Fibroblast of pulmonary artery (primary cell): ENCODE data around the gene SCYGR4.

Experiments used
- DNase-seq: peaks from one replicate; pipeline ENCODE4 v3.0.0-alpha.2; 2010; ENCODE audit warnings: low read depth
- H3K4me3 ChIP-seq: replicated peaks from 2 replicates; pipeline ENCODE4 v1.5.1; 2011; ENCODE audit warnings: low read depth, mild to moderate bottlenecking, control low read depth, low read length, moderate library complexity
- CTCF ChIP-seq: IDR thresholded peaks from 2 replicates; pipeline ENCODE4 v1.5.1; 2011; ENCODE audit warnings: mild to moderate bottlenecking, control low read depth, low read length, inconsistent platforms; ENCODE audit errors: missing control alignments

SCYGR4 gene

GRCh38 chr2:227612546-227613271, 4.6 kb upstream of the SCYGR4 start:
- no peak for TF ChIP-seq CTCF
- DNase-seq: no peak

GRCh38 chr2:227613272-227613660, 4.0 kb upstream of the SCYGR4 start:
- DNase-seq: no peak
- no peak for TF ChIP-seq CTCF
- no peak overlapping the region for H3K4me3 ChIP-seq

More at GRCh38 chr2:227612546-227613271, 4.6 kb upstream of the SCYGR4 start:
- no peak overlapping the region for H3K4me3 ChIP-seq

- no peak for TF ChIP-seq CTCF
- no peak overlapping the region for H3K4me3 ChIP-seq
- no peak for DNase-seq
These were observed 3.1 kb upstream of the SCYGR4 start for GRCh38 chr2:227614246-227614645.

GRCh38 chr2:227614740-227615139, 2.6 kb upstream of the SCYGR4 start, which contains the start of gene SCYGR3:
SCYGR3 (minus strand) TSS chr2:227614840; CDS start chr2:227614840, 0 bp downstream.
- no peak for TF ChIP-seq CTCF
- no peak within 1 kb of the TSS for H3K4me3 ChIP-seq
- DNase-seq: no peak

- no peak overlapping the region for H3K4me3 ChIP-seq
- TF ChIP-seq CTCF: no peak
- DNase-seq: no peak
These were observed 2.1 kb upstream of the SCYGR4 start for GRCh38 chr2:227615181-227615580.

- no peak overlapping the region for H3K4me3 ChIP-seq
- no peak for TF ChIP-seq CTCF
- no peak for DNase-seq
These were observed 1.4 kb upstream of the SCYGR4 start for GRCh38 chr2:227615906-227616305.

GRCh38 chr2:227616631-227617030, 667 bp upstream of the SCYGR4 start:
- no peak for DNase-seq
- TF ChIP-seq CTCF: no peak
- no peak overlapping the region for H3K4me3 ChIP-seq
